Peyer's patch (tissue), 4 donors: ENCODE data around the gene HNRNPUL1.

Source experiments
- CTCF ChIP-seq, 6 experiments: fragments of 450-650 bp in 4 of 6; fragments of 200-600 bp in 2 of 6; sonication (generic) in 1 of 6; IDR thresholded peaks; one replicate each; pipeline ENCODE4 v1.5.1; 2017 to 2019; ENCODE audit warnings: antibody characterized with exemption in 6 of 6, mild to moderate bottlenecking in 3 of 6, moderate library complexity in 1 of 6
- POLR2A ChIP-seq, 2 donors: fragments of 450-650 bp; IDR thresholded peaks; one replicate each; pipeline ENCODE4 v1.5.1; 2017; ENCODE audit warnings: antibody characterized with exemption in 2 of 2, mild to moderate bottlenecking in 2 of 2, moderate library complexity in 2 of 2

DNA sequence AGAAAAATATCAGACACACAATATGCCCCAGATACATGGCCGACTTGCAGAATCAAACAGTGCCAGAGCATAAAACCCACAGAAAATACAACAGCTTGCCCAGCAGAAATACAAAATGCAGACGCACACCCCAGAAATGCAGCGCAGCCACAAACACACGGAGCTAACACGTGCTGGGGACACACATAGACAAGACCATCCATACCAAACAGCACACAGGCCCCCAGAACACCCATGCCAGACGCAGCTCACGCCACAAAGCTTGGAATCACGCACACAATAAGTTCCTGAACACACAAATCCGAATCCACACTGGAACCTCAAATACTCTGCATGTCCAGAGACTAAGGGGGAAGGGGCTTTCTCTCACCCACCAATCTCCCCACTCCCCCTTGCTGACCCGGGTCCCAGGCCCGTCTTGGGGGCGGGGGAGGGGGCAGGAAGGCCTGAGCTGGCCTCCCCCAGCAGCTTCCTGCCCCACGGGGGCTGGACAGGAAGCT is 63.0 kb downstream of the HNRNPUL1 start:
- no peak for TF ChIP-seq CTCF (IDR thresholded peaks at IDR 0.05)
- no peak for TF ChIP-seq POLR2A (IDR thresholded peaks at IDR 0.05)
